Panc1 (cell line): Measurements from ENCODE around the gene OR1E1. TPM values are rescaled to one million over a fixed set of nuclear protein-coding genes. Genes with fewer than 3 reads are reported as not detected.
"Not testable (repeated sequence)": the region's sequence is repeated elsewhere in the genome, so short reads cannot be mapped to it uniquely, and the experiment has no call there.

Experiments used
- ATAC-seq: fragments of 200-7000 bp; cut with Tn5 transposase; 2 replicates; pipeline ENCODE4 v1.9.1; 2020; ENCODE audit warnings: mild to moderate bottlenecking, moderate library complexity
- BruUV-seq: library from RNA; stranded (reverse); fragments of 400-500 nt; replicated peaks from 2 replicates; lab custom pipeline; 2021; lab: Mats Ljungman, UMichigan
- CTCF ChIA-PET: fragments of 300-600 bp; sonication (Branson Sonifier 250); formaldehyde crosslinking; loops from one replicate; lab custom pipeline; 2022; ENCODE audit warnings: antibody characterized with exemption; lab: Charles Lee
- POLR2A ChIA-PET: fragments of 300-600 bp; sonication (Branson Sonifier 250); formaldehyde crosslinking; loops from one replicate; lab custom pipeline; 2022; ENCODE audit warnings: antibody characterized with exemption; lab: Charles Lee
- DNase-seq: peaks from one replicate; pipeline ENCODE4 v3.0.0-alpha.2; 2010; ENCODE audit warnings: low read depth, low spot score
- H3K27ac ChIP-seq: 2 replicates; pipeline ENCODE4 v1.5.1; 2011; ENCODE audit warnings: mild to moderate bottlenecking, low read length, inconsistent platforms
- H3K27me3 ChIP-seq: fragments of 200-500 bp; sonication (Bioruptor generic); 2 replicates; pipeline ENCODE4 v1.6.0; 2014; ENCODE audit warnings: low read length, inconsistent platforms; ENCODE audit not compliant: control insufficient read depth, insufficient read depth
- H3K36me3 ChIP-seq: fragments of 200-500 bp; sonication (Bioruptor generic); 2 replicates; pipeline ENCODE4 v1.5.1; 2014; ENCODE audit warnings: inconsistent platforms, mild to moderate bottlenecking, low read length, moderate library complexity; ENCODE audit not compliant: control insufficient read depth, insufficient read depth
- H3K4me1 ChIP-seq: 2 replicates; pipeline ENCODE4 v1.5.1; 2011; ENCODE audit warnings: inconsistent platforms, mild to moderate bottlenecking, low read length, moderate library complexity; ENCODE audit not compliant: control insufficient read depth, insufficient read depth
- H3K4me3 ChIP-seq, 2 experiments: 2 replicates each; pipeline ENCODE4 v1.5.1; 2011 to 2012; ENCODE audit warnings: low read depth in 2 of 2, low read length in 2 of 2, mild to moderate bottlenecking in 2 of 2, inconsistent platforms in 1 of 2, moderate library complexity in 1 of 2
- H3K9me3 ChIP-seq: fragments of 200-500 bp; sonication (Bioruptor generic); 2 replicates; pipeline ENCODE4 v1.5.1; 2014; ENCODE audit warnings: low read depth, mild to moderate bottlenecking, inconsistent platforms, low read length, moderate library complexity; ENCODE audit not compliant: control insufficient read depth, insufficient read depth
- CTCF ChIP-seq: fragments of 450-650 bp; IDR thresholded peaks from 2 replicates; pipeline ENCODE4 v1.5.1; 2017; ENCODE audit warnings: mild to moderate bottlenecking
- POLR2AphosphoS5 ChIP-seq: IDR thresholded peaks from 2 replicates; pipeline ENCODE4 v1.6.1; 2012; ENCODE audit warnings: mild to moderate bottlenecking, low read depth, low read length, moderate library complexity
- REST ChIP-seq, 2 experiments: IDR thresholded peaks; 2 replicates each; pipeline ENCODE4 v1.6.1; 2011 to 2012; ENCODE audit warnings: low read depth in 2 of 2, control low read depth in 1 of 2, low read length in 1 of 2, mild to moderate bottlenecking in 1 of 2, moderate library complexity in 1 of 2; ENCODE audit not compliant: insufficient read depth in 1 of 2
- SIN3A ChIP-seq: IDR thresholded peaks from 2 replicates; pipeline ENCODE4 v1.6.1; 2012; ENCODE audit warnings: low read depth, mild to moderate bottlenecking, low read length, moderate library complexity, borderline replicate concordance; ENCODE audit not compliant: insufficient read depth
- TCF7L2 ChIP-seq: IDR thresholded peaks from 2 replicates; pipeline ENCODE4 v1.6.1; 2011; ENCODE audit warnings: mild to moderate bottlenecking, low read depth, low read length, inconsistent platforms
- in situ Hi-C: cut with HindIII; loops from 2 replicates; pipeline ENCODE4 v1.10.0; 2016; ENCODE audit warnings: low sequenced_read_pairs, low pct_unique_long_range_greater_than_20kb
- intact Hi-C: fragments of 100-400 bp; cut with micrococcal nuclease; formaldehyde crosslinking; loops from one replicate; pipeline ENCODE4 v1.10.0; 2022; ENCODE audit not compliant: unreplicated experiment
- total RNA-seq: library from RNA; stranded (reverse); gene quantifications from one replicate; pipeline ENCODE4 v1.2.1, GENCODE V29; 2021; ENCODE audit not compliant: unreplicated experiment

The OR1E1 gene
- total RNA-seq, 1 experiment from 2014 or later, result not detected

GRCh38 chr17:3378321-3378720, 19.9 kb downstream of the OR1E1 start:
- Histone ChIP-seq H3K27me3 (peaks cover 9% of the 10 kb centered on the region), H3K4me3 (no peak overlapping the region), H3K4me1 (no peaks in the 10 kb centered on the region), H3K9me3 (no peaks in the 10 kb centered on the region), H3K27ac (no peak overlapping the region), H3K36me3 (no peaks in the 10 kb centered on the region)
- DNase-seq (no peak), ATAC-seq (no peak)
- in situ Hi-C loops, result no loop called here
- TF ChIP-seq SIN3A (no peak), POLR2AphosphoS5 (no peak), TCF7L2 (no peak), REST (IDR thresholded peaks at IDR 0.05; ENCODE audit: insufficient read depth in 1 of 2, low read depth in 2 of 2, low read length in 1 of 2) (no peak), CTCF (no peak)
- ChIA-PET CTCF (no interaction called here), POLR2A (no interaction called here)
- intact Hi-C loops, result no loop called here
- BruUV-seq, result no TSS peak

GRCh38 chr17:3371167-3371566, 27.0 kb downstream of the OR1E1 start:
- H3K9me3 ChIP-seq, H3K27ac ChIP-seq, H3K4me1 ChIP-seq, POLR2A ChIA-PET, BruUV-seq, ATAC-seq, H3K27me3 ChIP-seq, in situ Hi-C loops, CTCF ChIA-PET, H3K4me3 ChIP-seq, DNase-seq, H3K36me3 ChIP-seq, intact Hi-C loops: not testable (repeated sequence)

Other genes with a start within 250 kb of the OR1E1 start
- gene OR1A2, start 200.9 kb downstream of the OR1E1 start, total RNA-seq, result not detected
- not detected for gene OR1A1, start 190.7 kb downstream of the OR1E1 start, total RNA-seq
- not detected for gene OR3A1, start 100.0 kb downstream of the OR1E1 start, total RNA-seq
- gene OR3A2, start 12.1 kb downstream of the OR1E1 start, total RNA-seq, result not detected
- gene OR3A3, start 13.0 kb upstream of the OR1E1 start, total RNA-seq, result not detected
- not detected for gene OR1E2, start 35.4 kb upstream of the OR1E1 start, total RNA-seq
- gene SPATA22, start 73.4 kb upstream of the OR1E1 start, total RNA-seq, result not detected
- gene ASPA, start 77.6 kb upstream of the OR1E1 start, total RNA-seq, result not detected
- gene TRPV3, start 159.4 kb upstream of the OR1E1 start, total RNA-seq, result 0.31 TPM
- gene TRPV1, start 211.0 kb upstream of the OR1E1 start, total RNA-seq, result 3.4 TPM
- 8.4 TPM for gene SHPK, start 237.8 kb upstream of the OR1E1 start, total RNA-seq
- 20.4 TPM for gene CTNS, start 238.3 kb upstream of the OR1E1 start, total RNA-seq